CD4-positive, alpha-beta T cell treated with Interleukin-17A for 1 hour (primary cell): ENCODE data around the gene AAGAB.

Experiments
- DNase-seq: peaks from one replicate; pipeline ENCODE4 v3.0.0-alpha.2; 2020

AAGAB gene

DNA sequence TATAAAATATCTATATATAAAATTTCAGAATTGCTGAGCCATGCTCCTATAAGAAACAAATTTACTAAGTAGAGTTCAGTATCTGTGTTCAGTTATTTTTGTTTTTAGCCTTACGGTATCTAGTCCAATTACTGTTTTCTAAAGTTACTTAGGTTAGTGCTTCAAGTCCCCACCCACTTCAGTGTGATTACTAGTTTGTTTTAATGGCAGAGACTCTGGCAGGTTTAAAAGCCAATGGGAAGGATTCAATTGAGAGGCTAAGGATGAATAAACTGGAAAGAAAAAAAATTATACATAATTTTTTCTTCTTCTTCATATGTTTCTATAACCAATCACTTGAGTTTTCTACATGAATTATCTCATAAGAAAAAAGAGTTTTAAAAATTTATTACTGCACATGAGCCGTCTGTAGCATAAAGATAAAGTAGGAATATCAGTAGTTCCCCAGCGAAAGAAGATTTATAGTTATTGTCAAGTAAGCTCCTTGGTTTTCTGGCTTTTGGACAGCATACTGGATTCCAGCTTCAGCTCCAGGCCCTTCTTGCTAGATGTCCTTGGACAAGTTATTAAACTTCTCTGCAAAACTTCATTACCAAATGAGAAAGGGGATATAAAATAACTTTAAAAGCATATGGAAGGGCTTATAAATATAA lies 46.8 kb downstream of the AAGAB start:
- DNase-seq: no peak

DNA sequence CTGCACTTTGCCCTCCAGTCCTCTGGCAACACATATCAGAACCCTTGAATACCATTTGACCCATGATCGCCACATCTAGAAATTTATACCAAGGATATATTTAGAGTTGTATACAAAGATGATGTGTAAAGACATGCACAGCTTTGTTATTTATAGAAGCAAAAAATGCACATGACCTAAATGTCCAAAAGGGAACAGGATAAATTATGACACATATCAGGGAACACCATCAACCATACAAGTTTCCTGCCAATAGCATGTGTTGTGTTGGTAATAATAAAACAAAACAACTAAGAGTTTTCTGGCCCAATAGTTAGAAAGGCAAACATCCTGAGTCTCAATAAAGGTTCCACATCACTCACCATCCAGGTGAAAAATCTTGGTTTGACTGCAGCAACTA lies 51.5 kb downstream of the AAGAB start:
- DNase-seq: no peak

DNA sequence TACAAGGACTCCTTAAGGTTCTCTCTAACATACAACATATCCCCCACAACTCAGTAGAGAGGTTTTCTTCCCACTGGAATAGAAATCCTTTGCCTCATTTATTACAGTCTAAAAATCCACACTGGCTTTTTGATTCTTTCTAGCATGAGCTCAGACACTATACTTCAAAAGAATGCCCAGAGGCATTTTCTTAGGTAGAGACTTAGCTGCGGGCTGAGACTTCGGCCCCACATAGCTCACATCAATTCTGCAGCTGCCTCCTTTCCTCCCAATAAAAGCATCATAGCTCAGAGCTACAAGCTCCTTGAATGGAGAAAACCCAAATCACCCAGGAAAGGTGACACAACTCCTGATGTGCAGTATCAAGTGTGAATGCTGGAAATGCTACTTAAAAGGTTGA lies 52.4 kb downstream of the AAGAB start:
- DNase-seq: no peak

DNA sequence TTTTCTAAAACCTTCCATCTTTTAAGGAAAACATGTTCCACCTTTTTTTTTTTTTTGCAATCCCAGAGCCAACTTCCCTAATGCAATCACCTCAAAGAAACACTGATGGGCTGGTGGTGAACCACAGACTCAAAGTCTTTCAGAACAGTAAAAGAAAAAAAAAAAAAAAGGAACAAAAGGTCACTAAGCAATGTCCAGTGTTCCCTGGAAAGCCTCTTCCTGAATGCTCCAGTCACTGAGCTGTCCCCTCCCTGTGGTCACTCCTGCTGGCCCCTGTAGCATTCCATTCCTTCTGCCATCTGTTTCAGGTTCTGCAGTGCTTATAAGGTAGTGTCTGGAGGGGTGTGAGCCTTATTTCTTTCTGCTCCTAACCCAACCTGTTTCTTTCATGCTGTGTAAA lies 53.3 kb downstream of the AAGAB start:
- no peak for DNase-seq

DNA sequence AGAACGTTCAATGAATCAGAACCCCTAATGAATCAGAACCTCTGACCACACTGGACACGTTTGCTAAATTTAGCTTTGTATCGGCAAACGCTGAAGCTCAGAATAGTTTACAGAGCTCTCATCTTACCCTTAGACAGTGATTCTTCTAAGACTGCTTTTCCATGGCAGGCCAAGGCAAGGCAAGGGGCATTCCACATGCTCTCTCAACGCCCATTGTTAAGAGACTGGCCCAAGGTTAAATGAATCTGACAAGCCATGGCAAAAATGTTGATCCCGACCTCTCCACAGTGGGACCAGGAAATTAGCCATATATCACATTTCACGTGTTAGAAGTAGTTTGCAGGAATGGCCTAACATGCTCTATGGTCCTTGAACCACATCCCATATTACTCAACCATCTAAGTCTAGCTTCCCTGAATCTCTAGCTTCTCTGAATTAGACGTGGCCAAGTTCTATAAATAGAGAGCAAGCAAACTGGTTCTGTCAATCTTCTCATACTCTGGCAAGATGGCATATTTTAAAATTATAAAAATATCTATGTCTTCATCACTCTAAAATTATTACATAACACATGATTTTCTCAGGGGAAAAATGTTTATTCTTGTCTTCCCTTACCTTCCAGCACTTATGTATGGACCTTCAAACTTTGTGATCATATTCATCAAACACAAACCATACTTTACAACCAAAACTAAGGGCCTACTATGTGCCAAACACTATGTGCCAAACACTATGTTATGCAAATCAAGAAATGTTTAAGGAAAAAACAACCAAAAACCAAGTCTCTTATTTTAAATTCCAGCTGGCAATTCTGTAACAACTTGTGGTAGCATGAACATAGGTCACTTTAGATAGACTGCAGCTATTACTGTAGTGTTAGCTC lies 54.3 kb downstream of the AAGAB start:
- DNase-seq: no peak

DNA sequence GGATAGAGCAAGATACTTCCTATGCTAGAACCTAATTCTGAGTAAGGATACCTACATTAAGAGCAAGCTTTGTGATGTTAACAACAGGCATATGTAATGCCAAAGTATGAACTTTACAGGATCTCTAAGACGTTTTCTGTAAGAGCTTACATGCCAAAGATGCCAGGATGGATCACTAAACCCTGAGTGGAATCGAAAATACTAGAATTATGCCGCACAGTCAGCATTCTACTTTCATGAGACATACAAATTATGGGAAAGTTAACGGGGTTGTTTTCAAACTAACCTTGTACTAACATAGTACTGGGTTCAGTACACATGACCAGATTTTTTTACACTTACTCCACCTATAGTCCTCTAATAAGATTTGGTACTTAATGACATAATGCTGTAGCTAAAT lies 55.1 kb downstream of the AAGAB start:
- no peak for DNase-seq

DNA sequence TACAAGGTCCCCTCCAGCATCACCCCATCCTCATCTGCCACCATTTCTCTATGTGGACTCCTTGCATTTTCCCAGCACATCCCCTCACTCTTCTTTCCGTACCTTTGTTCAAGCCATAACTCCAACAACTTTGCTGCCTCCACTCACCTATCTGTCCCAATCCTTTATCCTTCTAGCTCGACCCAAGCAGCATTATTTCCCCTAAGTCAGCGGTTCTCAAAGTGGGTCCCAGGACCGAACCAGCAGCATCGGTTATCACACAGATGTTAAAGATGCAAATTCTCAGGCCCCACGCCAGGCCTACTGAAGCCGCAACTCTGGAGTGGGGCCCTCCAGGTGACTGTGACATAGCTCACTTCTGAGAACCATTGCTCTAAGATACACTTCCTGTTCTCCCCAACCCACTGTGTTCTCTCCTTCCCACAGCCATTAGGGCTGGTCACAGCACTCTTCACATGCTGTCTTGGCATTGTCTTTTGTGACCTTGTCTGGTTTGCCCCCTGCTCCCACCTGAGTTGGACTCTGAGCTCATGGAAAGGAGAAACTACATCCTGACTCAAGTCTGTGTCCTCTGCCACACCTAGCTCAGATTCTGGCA lies 56.2 kb downstream of the AAGAB start:
- no peak for DNase-seq

DNA sequence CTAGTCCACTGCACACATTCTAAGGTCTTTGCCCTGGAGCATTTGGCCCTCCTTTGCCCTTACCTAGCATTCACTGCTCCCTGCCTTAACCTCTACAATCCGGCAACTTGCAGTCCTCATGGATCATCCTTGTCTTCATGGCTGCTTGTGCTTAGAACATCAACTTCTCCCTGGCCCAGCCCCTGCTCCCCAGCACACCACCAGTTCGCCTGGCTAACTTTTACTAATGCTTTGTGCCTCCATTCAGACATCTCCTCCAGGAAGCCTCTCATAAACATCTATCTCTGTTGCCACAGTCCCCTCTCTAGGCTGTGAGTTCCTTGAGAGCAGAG lies 57.1 kb downstream of the AAGAB start:
- DNase-seq: no peak

DNA sequence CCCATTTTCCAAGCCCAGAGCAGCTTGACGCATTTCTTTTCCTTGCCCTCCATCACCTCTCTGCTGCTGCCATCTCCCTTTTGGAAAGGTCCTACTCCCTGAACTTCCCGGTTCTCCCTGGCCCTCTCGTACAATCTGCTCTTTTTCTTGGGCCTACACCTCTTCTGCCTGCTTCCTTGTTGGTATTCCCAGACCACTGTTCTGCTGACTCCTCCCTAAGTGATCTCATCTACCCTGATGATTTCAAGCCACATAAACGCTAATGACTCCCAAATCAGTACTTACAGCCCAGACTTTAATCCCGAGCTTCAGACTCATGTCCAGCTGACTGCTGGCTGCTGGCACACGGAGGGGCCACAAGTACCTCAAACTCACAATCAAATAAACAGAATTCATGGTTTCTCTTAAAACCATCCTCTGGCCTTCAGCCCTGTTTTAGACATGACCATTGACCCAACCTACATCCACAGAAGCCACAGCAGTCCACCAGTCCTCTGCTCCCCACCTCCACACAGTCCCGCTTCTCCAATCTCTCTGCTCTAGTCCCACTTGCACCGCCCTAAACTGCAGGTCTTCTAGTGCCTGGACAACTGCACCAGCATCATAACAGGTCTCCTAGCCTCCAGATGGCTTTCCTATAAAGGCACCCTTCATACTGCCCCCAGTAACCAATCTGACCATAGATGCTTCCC lies 57.6 kb downstream of the AAGAB start:
- no peak for DNase-seq

DNA sequence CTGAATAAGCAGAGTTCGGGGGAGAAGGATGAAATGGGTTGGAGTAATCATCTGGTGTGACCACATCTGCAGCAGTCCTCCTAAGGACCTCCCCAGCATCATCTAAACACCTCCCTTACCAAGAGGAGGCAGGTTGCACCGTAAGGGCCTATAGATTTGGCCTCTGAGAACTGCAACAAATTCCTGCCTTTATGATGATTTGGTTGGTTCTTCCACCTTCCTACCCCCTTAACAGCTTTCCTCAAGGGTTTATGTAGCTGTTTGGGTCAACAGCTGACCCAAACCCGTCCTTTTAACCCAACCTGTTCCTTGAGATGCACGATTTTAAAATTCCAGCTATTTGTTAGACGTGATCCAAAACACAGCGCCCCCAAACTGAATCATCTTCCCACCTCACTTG lies 58.2 kb downstream of the AAGAB start:
- no peak for DNase-seq

DNA sequence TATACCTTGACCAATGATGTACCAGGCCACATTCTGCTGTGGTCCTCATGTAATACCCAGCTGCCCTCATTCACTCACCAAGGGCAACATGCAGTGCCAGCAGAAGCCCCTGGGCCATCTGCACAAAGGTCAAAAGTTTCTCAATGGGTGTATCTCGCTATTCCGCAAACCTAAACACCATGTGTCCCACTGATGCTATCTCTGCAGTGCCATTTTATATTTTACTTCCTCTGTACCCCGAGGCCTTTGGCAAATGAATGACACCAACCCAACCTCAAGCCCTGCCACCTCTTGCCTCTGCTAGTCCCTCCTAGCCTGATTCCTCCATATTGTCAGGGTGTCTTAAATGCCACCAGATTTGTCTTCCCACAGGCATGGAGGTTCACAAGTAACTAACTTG lies 59.2 kb downstream of the AAGAB start:
- no peak for DNase-seq

DNA sequence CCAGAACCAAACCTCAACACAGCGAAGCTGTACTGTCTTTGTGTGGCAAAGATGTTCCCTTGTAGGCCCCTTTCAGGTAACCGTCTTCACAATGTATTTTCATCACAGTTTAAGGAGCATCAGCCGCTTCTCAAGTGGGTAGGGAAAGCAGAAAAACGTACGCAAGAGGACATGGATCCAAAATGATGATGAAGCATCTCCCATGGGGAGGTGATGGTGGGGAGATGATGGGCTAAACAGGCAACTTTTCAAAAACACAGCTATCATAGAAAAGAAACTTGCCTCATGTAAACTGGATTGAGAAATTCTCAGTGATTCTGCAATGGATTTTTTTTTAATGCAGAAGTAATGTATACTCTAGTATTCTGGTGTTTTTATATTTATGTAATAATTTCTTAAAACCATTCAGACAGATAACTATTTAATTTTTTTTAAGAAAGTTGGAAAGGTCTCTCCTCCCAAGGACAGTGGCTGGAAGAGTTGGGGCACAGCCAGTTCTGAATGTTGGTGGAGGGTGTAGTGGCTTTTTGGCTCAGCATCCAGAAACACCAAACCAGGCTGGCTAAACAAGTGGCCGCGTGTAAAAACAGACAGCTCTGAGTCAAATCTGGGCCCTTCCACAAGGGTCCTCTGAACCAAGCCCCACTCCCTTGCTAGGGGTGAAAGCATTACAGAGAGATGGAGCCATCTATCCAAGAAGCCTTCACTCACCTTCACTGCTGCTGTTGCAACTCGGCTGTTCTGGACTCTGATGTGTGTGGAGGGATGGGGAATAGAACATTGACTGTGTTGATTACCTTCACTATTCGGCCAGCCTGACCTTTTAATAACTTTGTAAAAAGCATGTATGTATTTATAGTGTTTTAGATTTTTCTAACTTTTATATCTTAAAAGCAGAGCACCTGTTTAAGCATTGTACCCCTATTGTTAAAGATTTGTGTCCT lies 60.0 kb downstream of the AAGAB start:
- DNase-seq: no peak

DNA sequence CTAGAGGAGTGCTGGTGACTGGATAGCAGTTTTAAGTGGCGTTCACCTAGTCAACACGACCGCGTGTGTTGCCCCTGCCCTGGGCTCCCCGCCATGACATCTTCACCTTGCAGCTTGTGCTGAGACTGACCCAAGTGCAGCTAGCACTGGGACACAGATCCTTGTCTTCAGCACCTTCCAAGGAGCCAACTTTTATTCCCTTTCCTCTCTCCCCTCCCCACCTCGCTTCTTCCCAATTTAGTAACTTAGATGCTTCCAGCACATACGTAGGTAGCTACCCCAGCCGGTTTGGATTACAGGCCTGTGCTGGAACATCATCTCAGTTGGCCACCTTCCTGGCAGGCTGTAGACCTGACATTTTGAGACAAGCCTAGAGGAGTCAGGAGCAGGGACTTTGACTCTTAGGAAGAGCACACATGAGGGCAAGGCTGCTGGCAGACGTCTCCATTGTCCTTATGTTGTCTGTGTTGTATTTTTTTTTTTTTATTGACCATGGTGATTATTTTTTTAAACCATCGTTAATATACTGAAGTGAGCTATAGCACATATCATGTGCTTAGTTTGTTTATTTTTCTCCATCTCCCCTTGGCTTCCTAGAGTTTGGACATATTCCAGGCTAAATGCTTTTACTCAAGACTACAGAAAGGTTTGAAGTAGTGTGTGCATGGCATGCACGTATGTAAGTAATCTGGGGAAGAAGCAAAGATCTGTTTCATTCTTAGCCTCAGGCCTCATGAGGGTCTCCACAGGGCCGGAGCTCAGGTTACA lies 61.1 kb downstream of the AAGAB start:
- DNase-seq: no peak

DNA sequence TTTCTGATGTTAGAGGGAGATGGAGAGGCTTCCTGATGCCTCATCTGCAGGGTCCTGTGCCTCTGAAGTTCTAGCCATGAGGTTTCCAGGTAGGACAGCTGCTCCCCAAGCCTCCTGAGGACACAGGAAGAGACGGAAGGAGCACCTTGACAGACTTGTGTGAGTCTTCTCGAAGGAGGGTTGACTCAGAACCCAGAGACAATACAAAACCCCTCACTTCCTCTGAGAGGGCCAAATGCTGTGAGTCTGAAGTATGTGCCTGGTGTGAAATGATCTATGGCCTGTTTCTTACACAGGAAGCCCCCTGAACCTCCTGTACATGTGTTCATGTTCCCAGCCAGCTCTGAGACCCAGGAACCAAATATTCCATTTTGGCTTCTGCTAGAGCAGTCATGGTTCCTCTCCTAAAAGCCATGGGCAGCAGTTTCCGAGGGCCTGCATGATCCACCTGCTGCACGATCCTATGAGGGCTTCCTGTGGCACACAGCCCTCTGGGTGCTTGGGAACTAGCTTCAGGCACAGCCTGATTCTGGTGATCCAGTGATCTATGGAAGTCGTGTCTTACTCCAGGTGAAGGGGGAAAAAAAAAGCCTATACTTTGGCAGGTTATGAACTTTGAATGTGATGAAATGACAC lies 62.2 kb downstream of the AAGAB start:
- no peak for DNase-seq

DNA sequence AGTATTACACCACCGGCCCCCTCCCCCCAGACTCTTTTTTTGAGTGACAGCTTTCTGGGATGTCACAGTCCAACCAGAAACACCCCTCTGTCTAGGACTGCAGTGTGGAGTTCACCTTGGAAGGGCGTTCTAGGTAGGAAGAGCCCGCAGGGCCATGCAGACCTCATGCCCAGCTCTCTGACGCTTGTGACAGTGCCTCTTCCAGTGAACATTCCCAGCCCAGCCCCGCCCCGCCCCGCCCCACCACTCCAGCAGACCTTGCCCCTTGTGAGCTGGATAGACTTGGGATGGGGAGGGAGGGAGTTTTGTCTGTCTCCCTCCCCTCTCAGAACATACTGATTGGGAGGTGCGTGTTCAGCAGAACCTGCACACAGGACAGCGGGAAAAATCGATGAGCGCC lies 63.6 kb downstream of the AAGAB start:
- no peak for DNase-seq

DNA sequence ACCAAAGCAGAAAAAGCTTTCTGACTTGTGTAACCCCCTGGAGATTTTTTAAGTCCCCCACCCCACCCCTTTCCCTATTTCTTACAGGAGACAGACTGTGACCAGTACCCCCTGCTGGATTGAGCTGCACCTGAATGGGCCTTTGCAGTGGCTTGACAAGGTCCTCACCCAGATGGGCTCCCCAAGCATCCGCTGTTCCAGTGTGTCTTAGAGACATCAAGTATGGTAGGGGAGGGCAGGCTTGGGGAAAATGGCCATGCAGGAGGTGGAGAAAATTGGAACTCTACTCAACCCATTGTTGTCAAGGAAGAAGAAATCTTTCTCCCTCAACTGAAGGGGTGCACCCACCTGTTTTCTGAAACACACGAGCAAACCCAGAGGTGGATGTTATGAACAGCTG lies 64.1 kb downstream of the AAGAB start:
- no peak for DNase-seq

DNA sequence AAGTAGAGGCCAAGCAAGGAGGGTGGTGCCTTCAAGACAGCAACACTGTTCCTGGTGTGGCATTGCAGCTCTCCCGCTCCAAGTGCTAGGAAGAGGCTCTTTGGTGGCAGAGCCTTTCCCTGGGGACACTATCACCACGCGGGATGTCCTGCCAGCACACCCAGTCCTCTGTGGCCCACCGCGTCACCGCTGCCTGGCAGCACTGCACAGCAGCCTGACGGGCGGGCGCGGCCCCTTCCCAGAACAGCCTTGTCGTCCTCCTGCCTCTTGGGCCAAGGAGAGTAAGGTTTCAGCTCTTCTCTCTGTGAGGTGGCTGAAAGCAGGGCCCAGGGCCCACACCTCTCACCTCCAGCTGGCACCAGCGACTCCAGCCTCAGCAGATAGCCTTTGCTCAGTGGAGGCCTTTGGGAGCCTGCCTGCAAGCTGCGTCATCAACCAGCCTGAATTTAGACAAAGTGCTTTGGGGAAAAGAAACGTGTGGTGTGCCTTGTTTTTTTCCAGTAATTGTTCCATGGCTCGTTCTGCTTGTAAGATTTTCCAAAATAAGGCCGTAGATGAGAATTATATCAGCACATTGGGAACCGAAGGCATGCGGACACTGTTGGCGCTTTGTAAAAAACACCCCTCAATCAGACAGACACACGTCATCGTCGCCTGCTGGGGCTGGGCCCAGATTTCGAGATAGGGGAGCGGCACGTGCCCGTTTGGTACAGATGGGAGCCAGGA lies 65.0 kb downstream of the AAGAB start:
- DNase-seq: no peak

DNA sequence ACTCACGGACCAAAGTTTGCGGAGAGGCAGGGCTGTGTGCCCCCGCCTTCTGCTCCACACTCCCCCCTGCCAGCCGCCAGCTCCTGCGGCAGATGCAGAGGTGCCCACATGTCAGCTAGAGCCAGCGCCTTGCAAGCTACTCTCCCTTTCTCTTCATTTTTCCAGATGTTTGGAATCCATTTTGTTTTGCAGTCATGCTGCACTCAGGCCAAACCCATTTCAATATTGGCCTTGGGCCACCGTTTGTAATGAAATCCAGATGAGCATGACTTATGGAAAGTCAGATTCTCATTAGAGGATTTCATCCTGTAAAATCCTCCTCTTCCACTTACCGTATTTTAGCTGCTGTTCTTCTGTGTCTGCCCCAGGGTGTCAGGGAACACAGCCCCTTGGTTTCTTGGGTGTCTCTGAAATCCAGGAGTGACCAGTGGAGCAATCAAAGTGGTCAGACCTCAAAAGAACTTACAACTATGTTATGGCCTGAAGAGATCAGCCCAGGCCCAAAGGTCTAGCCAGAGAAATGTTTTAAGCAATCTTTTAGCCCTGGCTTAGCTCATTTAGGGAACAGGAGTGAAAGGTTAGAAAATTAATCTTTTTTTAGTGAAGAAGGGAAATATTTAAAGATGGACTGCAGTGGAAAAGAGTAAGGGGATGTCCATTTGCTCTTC lies 65.8 kb downstream of the AAGAB start:
- no peak for DNase-seq

DNA sequence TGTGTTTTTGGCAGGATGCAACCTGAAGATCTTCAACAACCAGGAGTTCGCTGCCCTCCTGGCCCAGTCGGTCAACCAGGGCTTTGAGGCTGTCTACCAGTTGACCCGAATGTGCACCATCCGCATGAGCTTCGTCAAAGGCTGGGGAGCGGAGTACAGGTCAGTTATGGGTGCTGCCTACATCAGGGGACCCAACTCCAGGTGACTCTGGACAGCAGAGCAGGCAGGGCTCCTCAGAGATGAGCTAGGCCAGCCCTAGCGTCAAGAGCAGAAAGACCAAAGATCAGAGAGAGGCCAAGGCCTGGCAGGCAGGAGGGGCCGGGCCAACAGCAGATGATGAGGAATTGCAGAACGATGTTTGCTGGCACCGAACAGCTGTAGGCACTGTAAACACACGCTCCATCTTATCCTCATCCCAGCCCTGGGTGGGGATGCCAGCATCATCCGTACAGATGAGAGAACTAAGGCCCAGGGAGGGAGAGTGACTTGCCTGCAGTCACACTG lies 67.1 kb downstream of the AAGAB start:
- no peak for DNase-seq

DNA sequence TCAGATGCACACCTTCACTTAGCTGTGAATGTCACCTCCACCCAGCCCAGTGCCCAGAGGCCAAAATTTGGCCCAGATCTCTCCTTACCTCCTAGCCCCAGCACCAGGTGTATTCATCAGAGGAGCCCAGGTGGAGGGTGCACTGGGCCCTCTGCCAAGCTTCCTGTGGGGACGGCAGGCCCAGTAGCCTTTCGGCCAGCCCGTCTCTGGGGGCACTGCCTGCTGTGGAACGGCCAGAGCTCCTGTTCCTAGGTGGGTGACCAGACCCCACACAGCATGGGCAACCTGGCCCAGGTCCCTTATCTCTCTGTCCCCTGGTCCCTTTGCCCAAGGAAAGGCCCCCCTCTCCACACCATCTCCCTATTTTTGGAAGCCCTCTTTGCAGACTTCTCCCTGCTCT lies 67.8 kb downstream of the AAGAB start:
- DNase-seq: no peak
